Stomach (tissue), 9 donors: ENCODE measurements around the gene GNAI1. TPM values are rescaled to one million over a fixed set of nuclear protein-coding genes. Genes with fewer than 3 reads are reported as not detected.
A peak's percentile ranks its signal among the peaks of the same experiment; 100 is the strongest.

Experiments
- DNase-seq, 2 donors: peaks; one replicate each; pipeline versions ENCODE4 v3.0.0 to v3.0.0-alpha.2; 2013 to 2019
- H3K27ac ChIP-seq, 5 donors: fragments of 200-600 bp in 4 of 5; sonication (generic) in 4 of 5; one replicate each; pipeline ENCODE4 v1.5.1; 2013 to 2019; ENCODE audit warnings: mild to moderate bottlenecking in 1 of 5, moderate library complexity in 1 of 5
- H3K27me3 ChIP-seq, 3 donors: fragments of 200-600 bp; sonication (generic); one replicate each; pipeline ENCODE4 v1.5.1; 2017 to 2019; ENCODE audit warnings: mixed run types in 1 of 3
- H3K36me3 ChIP-seq, 4 donors: fragments of 200-600 bp; sonication (generic); 1 replicate in 3 of 4; 2 replicates in 1 of 4; pipeline ENCODE4 v1.5.1; 2016 to 2019
- H3K4me1 ChIP-seq, 4 donors: fragments of 200-600 bp; sonication (generic); one replicate each; pipeline ENCODE4 v1.5.1; 2016 to 2019
- H3K4me3 ChIP-seq, 4 donors: fragments of 200-600 bp; sonication (generic) in 3 of 4; one replicate each; pipeline ENCODE4 v1.5.1; 2016 to 2019; ENCODE audit warnings: mild to moderate bottlenecking in 1 of 4
- H3K9me3 ChIP-seq, 4 donors: fragments of 200-600 bp; sonication (generic); one replicate each; pipeline ENCODE4 v1.5.1; 2016 to 2019
- EP300 ChIP-seq: sonication (generic); formaldehyde crosslinking; IDR thresholded peaks from one replicate; pipeline ENCODE4 v1.6.1; 2017; ENCODE audit warnings: antibody characterized with exemption
- POLR2A ChIP-seq, 4 donors: fragments of 450-650 bp; IDR thresholded peaks; one replicate each; pipeline ENCODE4 v1.6.1; 2016; ENCODE audit warnings: antibody characterized with exemption in 4 of 4, control low read depth in 2 of 4, mild to moderate bottlenecking in 1 of 4, moderate library complexity in 1 of 4
- POLR2AphosphoS5 ChIP-seq, 3 donors: sonication (generic); formaldehyde crosslinking; IDR thresholded peaks; one replicate each; pipeline ENCODE4 v1.6.1; 2016; ENCODE audit warnings: antibody characterized with exemption in 3 of 3
- WGBS, 5 donors: extraction: QIAGEN DNeasy Blood & Tissue Kit in 3 of 5; methylation state at CpG; one replicate each; pipeline versions ENCODE4 v1.1.5 to v1.1.7; 2013 to 2018; 5-methylcytosine and 5-hydroxymethylcytosine counted together
- intact Hi-C: fragments of 100-400 bp; cut with DNase I; formaldehyde crosslinking; loops from one replicate; pipeline ENCODE4 v1.15.1; 2023; ENCODE audit warnings: low total_unique reads
- polyA plus RNA-seq, 3 donors: library from polyadenylated mRNA; stranded (reverse); fragments of 200-250 nt; gene quantifications; one replicate each; pipeline ENCODE4 v1.2.3, GENCODE V29; 2013
- total RNA-seq, 5 donors: library from RNA; depleted of rRNA; stranded (reverse); fragments of >200 nt; gene quantifications; one replicate each; pipeline versions ENCODE4 v1.1.0 to v1.2.3, GENCODE V29; 2014 to 2016
- TF ChIP-seq, protein P1 (sequence below), 7 experiments: fragments of 450-650 bp in 4 of 7; fragments of 200-600 bp in 3 of 7; sonication (generic) in 3 of 7; IDR thresholded peaks; one replicate each; pipeline ENCODE4 v1.5.1; 2016 to 2019; ENCODE audit warnings: antibody characterized with exemption in 7 of 7, control low read depth in 2 of 7, mild to moderate bottlenecking in 1 of 7
- donor health status: healthy with polysubstance abuse.
- donor health status: Bipolar disorder and iron deficiency.
- donor health status: healthy.

Gene GNAI1
- total and polyA plus RNA-seq, 8 donors, result 2.6 to 62.4 (median 27.5) TPM

DNA sequence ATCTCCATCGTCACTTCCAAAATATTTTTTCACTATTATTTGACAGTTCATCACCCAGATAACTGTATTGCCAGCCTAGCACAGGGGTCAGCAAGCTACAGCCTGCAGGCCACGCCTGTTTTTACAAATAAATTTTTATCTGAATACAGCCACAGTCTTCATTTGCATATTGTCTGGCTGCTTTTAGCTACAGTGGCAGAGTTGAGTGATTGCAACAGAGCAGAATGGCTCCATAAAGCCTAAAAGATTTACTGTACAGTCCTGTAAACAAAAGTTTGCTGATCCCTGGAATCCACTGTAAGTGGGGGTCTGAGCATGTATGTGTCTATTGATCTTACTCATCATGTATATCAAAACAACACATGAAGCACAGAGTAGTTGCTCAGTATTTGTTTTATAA, 45.9 kb upstream of the GNAI1 start:
- no peak for DNase-seq

DNA sequence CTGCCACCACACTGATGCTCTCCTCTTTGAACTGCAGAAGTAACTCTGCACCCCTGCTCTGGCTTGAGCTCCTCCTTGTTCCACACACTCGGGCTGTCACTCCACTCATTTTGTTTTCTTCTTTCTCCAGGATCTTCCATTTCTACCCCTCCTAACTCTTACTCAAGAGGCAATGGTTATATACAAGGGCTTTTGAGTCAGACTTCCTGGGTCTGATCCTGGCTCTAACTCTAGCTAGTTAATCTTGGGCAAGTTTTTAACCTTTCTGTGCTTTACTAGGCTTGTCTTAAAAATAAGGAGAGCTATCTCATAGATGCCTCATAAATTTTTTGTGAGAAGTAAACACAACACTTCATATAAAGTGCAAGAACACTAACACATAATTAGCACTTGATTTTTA, 45.3 kb upstream of the GNAI1 start:
- Histone ChIP-seq H3K9me3 (no peaks in the 10 kb centered on the region), H3K27me3 (no peaks in the 10 kb centered on the region), H3K36me3 (no peaks in the 10 kb centered on the region), H3K4me1 (peaks cover 0 to 23% (median 13%) of the 10 kb centered on the region in 4 donors), H3K27ac (no peak overlapping the region), H3K4me3 (no peak overlapping the region)
- TF ChIP-seq EP300, result no peak
- DNase-seq, result no peak
- intact Hi-C loops, result no loop called here
- 55 to 68% (median 63%) methylated on average over 1 of the region's 1 CpG for WGBS, 5 donors

More for the DNA sequence above, 45.9 kb upstream of the GNAI1 start:
- Histone ChIP-seq H3K27ac (no peak overlapping the region), H3K36me3 (no peaks in the 10 kb centered on the region), H3K4me3 (no peak overlapping the region), H3K27me3 (no peaks in the 10 kb centered on the region), H3K9me3 (no peaks in the 10 kb centered on the region), H3K4me1 (peaks cover 0 to 23% (median 13%) of the 10 kb centered on the region in 4 donors)
- WGBS, 5 donors, result 20 to 35% (median 29%) methylated on average over 2 of the region's 2 CpGs
- intact Hi-C loops, result no loop called here
- TF ChIP-seq EP300, result no peak

DNA sequence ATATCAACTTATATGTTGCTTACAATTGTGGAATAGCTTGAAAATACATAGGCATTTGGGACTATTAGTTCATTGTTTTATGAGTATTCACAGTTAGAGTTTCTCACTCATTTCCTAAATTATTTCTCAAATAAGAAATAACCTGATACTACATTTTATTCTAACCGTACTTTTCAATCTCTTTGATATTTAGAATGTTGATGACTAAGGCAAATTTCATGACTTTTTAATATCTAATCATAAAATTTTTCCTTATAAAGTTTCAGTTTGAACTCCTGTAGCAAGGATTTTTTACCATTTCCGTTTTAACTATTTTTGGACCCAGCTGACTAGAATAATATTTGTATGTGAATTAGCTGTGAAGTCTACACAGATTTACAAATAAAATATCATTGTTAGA, 41.3 kb upstream of the GNAI1 start:
- Histone ChIP-seq H3K36me3 (no peaks in the 10 kb centered on the region), H3K27me3 (no peaks in the 10 kb centered on the region), H3K4me3 (no peak overlapping the region), H3K27ac (no peak overlapping the region), H3K4me1 (peaks cover 0 to 9% (median 6%) of the 10 kb centered on the region in 4 donors), H3K9me3 (no peaks in the 10 kb centered on the region)
- TF ChIP-seq POLR2A (IDR thresholded peaks at IDR 0.05) (no peak), POLR2AphosphoS5 (IDR thresholded peaks at IDR 0.05) (no peak), EP300 (no peak)
- TF ChIP-seq, protein P1, sequence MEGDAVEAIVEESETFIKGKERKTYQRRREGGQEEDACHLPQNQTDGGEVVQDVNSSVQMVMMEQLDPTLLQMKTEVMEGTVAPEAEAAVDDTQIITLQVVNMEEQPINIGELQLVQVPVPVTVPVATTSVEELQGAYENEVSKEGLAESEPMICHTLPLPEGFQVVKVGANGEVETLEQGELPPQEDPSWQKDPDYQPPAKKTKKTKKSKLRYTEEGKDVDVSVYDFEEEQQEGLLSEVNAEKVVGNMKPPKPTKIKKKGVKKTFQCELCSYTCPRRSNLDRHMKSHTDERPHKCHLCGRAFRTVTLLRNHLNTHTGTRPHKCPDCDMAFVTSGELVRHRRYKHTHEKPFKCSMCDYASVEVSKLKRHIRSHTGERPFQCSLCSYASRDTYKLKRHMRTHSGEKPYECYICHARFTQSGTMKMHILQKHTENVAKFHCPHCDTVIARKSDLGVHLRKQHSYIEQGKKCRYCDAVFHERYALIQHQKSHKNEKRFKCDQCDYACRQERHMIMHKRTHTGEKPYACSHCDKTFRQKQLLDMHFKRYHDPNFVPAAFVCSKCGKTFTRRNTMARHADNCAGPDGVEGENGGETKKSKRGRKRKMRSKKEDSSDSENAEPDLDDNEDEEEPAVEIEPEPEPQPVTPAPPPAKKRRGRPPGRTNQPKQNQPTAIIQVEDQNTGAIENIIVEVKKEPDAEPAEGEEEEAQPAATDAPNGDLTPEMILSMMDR (IDR thresholded peaks at IDR 0.05), result no peak
- intact Hi-C loops, result no loop called here
- no peak for DNase-seq
- WGBS, 5 donors, result 75 to 89% (median 81%) methylated on average over 2 of the region's 2 CpGs

- Histone ChIP-seq H3K4me1 (no peaks in the 10 kb centered on the region), H3K27ac (no peak overlapping the region), H3K9me3 (no peaks in the 10 kb centered on the region), H3K36me3 (no peaks in the 10 kb centered on the region), H3K4me3 (no peak overlapping the region), H3K27me3 (no peaks in the 10 kb centered on the region)
- 0 to 12% (median 7%) methylated on average over 1 of the region's 1 CpG for WGBS, 5 donors
- intact Hi-C loops, result no loop called here
- TF ChIP-seq POLR2AphosphoS5 (IDR thresholded peaks at IDR 0.05) (no peak), EP300 (no peak), POLR2A (IDR thresholded peaks at IDR 0.05) (no peak)
- TF ChIP-seq, protein P1 (IDR thresholded peaks at IDR 0.05), result peak in 5 of 7 experiments; percentile 21 to 48 (median 25)
- DNase-seq, result peak in 1 of 2 donors; percentile 47
Measured at GRCh38 chr7:80095545-80095944, 39.1 kb upstream of the GNAI1 start.

DNA sequence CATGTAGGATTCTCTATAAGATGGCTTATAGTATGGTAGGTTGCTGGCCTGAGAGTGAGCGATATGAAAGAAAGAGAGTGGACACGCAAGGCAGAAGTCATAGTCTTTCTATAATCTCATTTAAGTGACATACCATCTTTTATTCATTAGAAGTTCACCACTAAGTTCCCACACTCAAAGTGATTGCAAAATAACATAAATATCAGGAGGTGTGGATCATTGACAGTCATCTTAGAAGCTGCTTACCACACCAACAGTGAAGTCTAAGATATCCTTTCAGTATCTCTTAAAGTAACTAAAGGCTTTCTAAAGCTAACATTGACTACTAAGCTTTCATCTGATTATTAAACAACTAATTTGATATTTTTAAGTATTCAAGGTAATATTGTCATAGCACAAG, 36.9 kb upstream of the GNAI1 start:
- Histone ChIP-seq H3K4me1 (no peaks in the 10 kb centered on the region), H3K36me3 (no peaks in the 10 kb centered on the region), H3K27me3 (no peaks in the 10 kb centered on the region), H3K27ac (no peak overlapping the region), H3K4me3 (no peak overlapping the region), H3K9me3 (no peaks in the 10 kb centered on the region)
- intact Hi-C loops, result no loop called here
- 92 to 100% (median 98%) methylated on average over 2 of the region's 2 CpGs for WGBS, 5 donors
- no peak for TF ChIP-seq POLR2A (IDR thresholded peaks at IDR 0.05)
- TF ChIP-seq, protein P1 (IDR thresholded peaks at IDR 0.05), result no peak
- no peak for TF ChIP-seq EP300
- TF ChIP-seq POLR2AphosphoS5 (IDR thresholded peaks at IDR 0.05), result no peak
- no peak for DNase-seq
